Measurements from ENCODE around the gene MLPH. TPM values are rescaled to one million over a fixed set of nuclear protein-coding genes. Genes with fewer than 3 reads are reported as not detected.

MLPH gene
- total and polyA plus RNA-seq, 9 of the 15 experiments (the other 6 are each of a cell fraction or from before 2014, with no cell fraction given), result 0.22 TPM; not detected in 8

DNA sequence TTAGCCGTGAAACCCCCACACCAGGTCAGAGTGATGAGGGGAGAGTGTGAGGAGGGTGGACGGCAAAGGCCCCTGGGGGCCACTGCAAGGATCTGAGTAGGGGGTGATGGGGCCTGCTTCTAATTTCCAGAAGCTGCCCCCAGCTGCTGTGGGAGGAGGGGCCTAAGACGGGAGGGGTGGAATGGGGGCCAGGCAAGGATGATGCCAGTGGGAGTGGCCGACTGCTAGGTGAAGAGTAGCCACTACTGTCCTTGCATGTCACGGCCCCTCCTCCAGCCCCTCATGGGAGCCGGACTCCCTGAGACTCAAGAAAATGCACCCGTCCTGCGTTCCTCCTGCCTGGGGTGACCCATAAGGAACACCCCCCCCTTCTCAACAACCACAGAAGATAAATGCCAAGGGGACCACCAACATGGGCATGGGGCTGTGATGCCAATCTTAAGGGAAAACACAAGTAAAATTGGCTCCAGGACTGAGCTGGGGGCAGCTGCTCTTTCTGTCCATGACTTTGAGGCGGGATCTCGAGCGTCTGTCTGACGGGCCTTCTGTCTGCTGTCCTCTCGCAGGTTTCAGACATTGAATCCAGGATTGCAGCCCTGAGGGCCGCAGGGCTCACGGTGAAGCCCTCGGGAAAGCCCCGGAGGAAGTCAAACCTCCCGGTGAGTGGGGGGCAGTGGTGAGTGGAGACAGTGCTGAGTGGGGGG is 55.1 kb downstream of the MLPH start:
- Histone ChIP-seq H3K4me1 (replicated peaks in 1 of 2; ENCODE audit: control insufficient read depth in 2 of 2, insufficient read depth in 2 of 2, low read length in 2 of 2) (no peaks in the 10 kb centered on the region; a peak in 1 of 5 replicates), H3K36me3 (ENCODE audit: control insufficient read depth, insufficient read depth, low read length) (no peaks in the 10 kb centered on the region), H3K27ac (ENCODE audit: extremely low read depth, low read depth, low read length) (no peak overlapping the region), H4K20me1 (replicated peaks; ENCODE audit: control insufficient read depth, insufficient read depth, low read length) (no peaks in the 10 kb centered on the region), H3K9me3 (replicated peaks; ENCODE audit: control insufficient read depth, insufficient read depth, low read depth, low read length) (no peaks in the 10 kb centered on the region), H3K79me2 (ENCODE audit: control insufficient read depth, insufficient read depth, low read length) (no peaks in the 10 kb centered on the region), H2AFZ (ENCODE audit: low read depth, low read length) (no peak overlapping the region), H3K9me1 (ENCODE audit: control insufficient read depth, insufficient read depth, low read length) (no peaks in the 10 kb centered on the region), H3K4me2 (ENCODE audit: insufficient read depth, low read length) (no peak overlapping the region), H3K9ac (ENCODE audit: insufficient read depth in 1 of 2, low read depth in 2 of 2, low read length in 2 of 2) (no peak overlapping the region), H3K4me3 (no peak overlapping the region), H3K27me3 (ENCODE audit: control insufficient read depth in 2 of 2, insufficient read depth in 2 of 2, low read length in 2 of 2) (peaks cover 4 to 44% of the 10 kb centered on the region in 2 experiments; a peak in 2 of 5 replicates)
- in situ Hi-C loops (cut with MboI) (no loop called here), intact Hi-C loops (cut with micrococcal nuclease) (no loop called here)
- DNase-seq (ENCODE audit: extremely low read depth in 1 of 4, low spot score in 3 of 4), result no peak
- ChIA-PET CTCF (ENCODE audit: low intra/inter-chr PET ratio) (no interaction called here), POLR2A (interaction anchor here (0.7 kb wide), 1 partner anchor 618 kb away, joined by 4 read pairs; no protein-coding TSS in a partner anchor)
- TF ChIP-seq, protein P1, sequence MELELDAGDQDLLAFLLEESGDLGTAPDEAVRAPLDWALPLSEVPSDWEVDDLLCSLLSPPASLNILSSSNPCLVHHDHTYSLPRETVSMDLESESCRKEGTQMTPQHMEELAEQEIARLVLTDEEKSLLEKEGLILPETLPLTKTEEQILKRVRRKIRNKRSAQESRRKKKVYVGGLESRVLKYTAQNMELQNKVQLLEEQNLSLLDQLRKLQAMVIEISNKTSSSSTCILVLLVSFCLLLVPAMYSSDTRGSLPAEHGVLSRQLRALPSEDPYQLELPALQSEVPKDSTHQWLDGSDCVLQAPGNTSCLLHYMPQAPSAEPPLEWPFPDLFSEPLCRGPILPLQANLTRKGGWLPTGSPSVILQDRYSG (tag; conservative IDR thresholded peaks at IDR 0.05; ENCODE audit: low read depth), result no peak
- TF ChIP-seq, protein P2, sequence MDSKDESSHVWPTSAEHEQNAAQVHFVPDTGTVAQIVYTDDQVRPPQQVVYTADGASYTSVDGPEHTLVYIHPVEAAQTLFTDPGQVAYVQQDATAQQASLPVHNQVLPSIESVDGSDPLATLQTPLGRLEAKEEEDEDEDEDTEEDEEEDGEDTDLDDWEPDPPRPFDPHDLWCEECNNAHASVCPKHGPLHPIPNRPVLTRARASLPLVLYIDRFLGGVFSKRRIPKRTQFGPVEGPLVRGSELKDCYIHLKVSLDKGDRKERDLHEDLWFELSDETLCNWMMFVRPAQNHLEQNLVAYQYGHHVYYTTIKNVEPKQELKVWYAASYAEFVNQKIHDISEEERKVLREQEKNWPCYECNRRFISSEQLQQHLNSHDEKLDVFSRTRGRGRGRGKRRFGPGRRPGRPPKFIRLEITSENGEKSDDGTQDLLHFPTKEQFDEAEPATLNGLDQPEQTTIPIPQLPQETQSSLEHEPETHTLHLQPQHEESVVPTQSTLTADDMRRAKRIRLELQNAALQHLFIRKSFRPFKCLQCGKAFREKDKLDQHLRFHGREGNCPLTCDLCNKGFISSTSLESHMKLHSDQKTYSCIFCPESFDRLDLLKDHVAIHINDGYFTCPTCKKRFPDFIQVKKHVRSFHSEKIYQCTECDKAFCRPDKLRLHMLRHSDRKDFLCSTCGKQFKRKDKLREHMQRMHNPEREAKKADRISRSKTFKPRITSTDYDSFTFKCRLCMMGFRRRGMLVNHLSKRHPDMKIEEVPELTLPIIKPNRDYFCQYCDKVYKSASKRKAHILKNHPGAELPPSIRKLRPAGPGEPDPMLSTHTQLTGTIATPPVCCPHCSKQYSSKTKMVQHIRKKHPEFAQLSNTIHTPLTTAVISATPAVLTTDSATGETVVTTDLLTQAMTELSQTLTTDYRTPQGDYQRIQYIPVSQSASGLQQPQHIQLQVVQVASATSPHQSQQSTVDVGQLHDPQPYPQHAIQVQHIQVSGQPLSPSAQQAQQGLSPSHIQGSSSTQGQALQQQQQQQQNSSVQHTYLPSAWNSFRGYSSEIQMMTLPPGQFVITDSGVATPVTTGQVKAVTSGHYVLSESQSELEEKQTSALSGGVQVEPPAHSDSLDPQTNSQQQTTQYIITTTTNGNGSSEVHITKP (IDR thresholded peaks at IDR 0.05; ENCODE audit: partially characterized antibody), result no peak
- TF ChIP-seq POLR2AphosphoS5 (IDR thresholded peaks at IDR 0.05; ENCODE audit: control insufficient read depth, insufficient read depth, low read depth, low read length) (no peak), GATAD2B (IDR thresholded peaks at IDR 0.05; ENCODE audit: borderline replicate concordance) (no peak), ZBTB1 (CRISPR knock-in tag; IDR thresholded peaks at IDR 0.05; ENCODE audit: borderline replicate concordance, low read depth) (no peak)
- TF ChIP-seq, protein P3, sequence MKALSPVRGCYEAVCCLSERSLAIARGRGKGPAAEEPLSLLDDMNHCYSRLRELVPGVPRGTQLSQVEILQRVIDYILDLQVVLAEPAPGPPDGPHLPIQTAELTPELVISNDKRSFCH (CRISPR knock-in tag; IDR thresholded peaks at IDR 0.05), result no peak
- TF ChIP-seq, protein P3 (tag; IDR thresholded peaks at IDR 0.05), result no peak
- TF ChIP-seq, protein P4, sequence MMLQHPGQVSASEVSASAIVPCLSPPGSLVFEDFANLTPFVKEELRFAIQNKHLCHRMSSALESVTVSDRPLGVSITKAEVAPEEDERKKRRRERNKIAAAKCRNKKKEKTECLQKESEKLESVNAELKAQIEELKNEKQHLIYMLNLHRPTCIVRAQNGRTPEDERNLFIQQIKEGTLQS (IDR thresholded peaks at IDR 0.05), result no peak
- TF ChIP-seq, protein P4 (CRISPR knock-in tag; conservative IDR thresholded peaks at IDR 0.05), result no peak
- 19% methylated on average over 12 of the region's 18 CpGs for WGBS (ENCODE audit: insufficient coverage, low coverage, missing lambda C conversion rate)
- FAIRE-seq, result no peak
- no TSS peak for BruUV-seq (replicated peaks)
- no peak for ATAC-seq

Measured in K562 (cell line).